NT2/D1 (cell line): ENCODE data around the gene SLFN12L.
"Not testable (repeated sequence)": the region's sequence is repeated elsewhere in the genome, so short reads cannot be mapped to it uniquely, and the experiment has no call there.

Source experiments
- DNase-seq: peaks from one replicate; pipeline ENCODE4 v3.0.0-alpha.2; 2011; ENCODE audit warnings: low read depth, low spot score
- H3K27me3 ChIP-seq: 2 replicates; pipeline ENCODE4 v1.6.0; 2011; ENCODE audit warnings: mild to moderate bottlenecking; ENCODE audit not compliant: insufficient read length, insufficient read depth
- H3K36me3 ChIP-seq: 2 replicates; pipeline ENCODE4 v1.6.1; 2011; ENCODE audit warnings: mild to moderate bottlenecking, low read length, mixed read lengths; ENCODE audit not compliant: insufficient read depth, insufficient read length
- H3K4me1 ChIP-seq: 2 replicates; pipeline ENCODE4 v1.5.1; 2011; ENCODE audit not compliant: insufficient read depth, insufficient read length
- H3K4me3 ChIP-seq: 2 replicates; pipeline ENCODE4 v1.5.1; 2011; ENCODE audit warnings: low read depth; ENCODE audit not compliant: insufficient read length
- H3K9ac ChIP-seq: 2 replicates; pipeline ENCODE4 v1.6.0; 2011; ENCODE audit warnings: low read depth; ENCODE audit not compliant: insufficient read length
- H3K9me3 ChIP-seq: 2 replicates; pipeline ENCODE4 v1.5.1; 2011; ENCODE audit warnings: mild to moderate bottlenecking, low read length; ENCODE audit not compliant: insufficient read depth
- SUZ12 ChIP-seq: IDR thresholded peaks from 2 replicates; pipeline ENCODE4 v1.6.1; 2011; ENCODE audit not compliant: insufficient read length, insufficient read depth; ENCODE audit errors: extremely low read depth
- YY1 ChIP-seq: IDR thresholded peaks from 2 replicates; pipeline ENCODE4 v1.6.1; 2011; ENCODE audit not compliant: insufficient read length, insufficient read depth
- ZNF274 ChIP-seq: IDR thresholded peaks from 2 replicates; pipeline ENCODE4 v1.6.1; 2011; ENCODE audit warnings: mild to moderate bottlenecking, low read depth, low read length

Gene SLFN12L

GRCh38 chr17:35515027-35515426 lies 22.5 kb downstream of the SLFN12L start:
- Histone ChIP-seq H3K9me3 (no peaks in the 10 kb centered on the region), H3K4me1 (no peaks in the 10 kb centered on the region), H3K4me3 (no peak overlapping the region), H3K9ac (no peak overlapping the region), H3K27me3 (no peaks in the 10 kb centered on the region), H3K36me3 (no peaks in the 10 kb centered on the region)
- no peak for DNase-seq
- TF ChIP-seq SUZ12 (no peak), ZNF274 (no peak), YY1 (no peak)

- DNase-seq = no peak
- H3K9me3 ChIP-seq = no peaks in the 10 kb centered on the region
- H3K27me3 ChIP-seq = no peaks in the 10 kb centered on the region
- no peaks in the 10 kb centered on the region for H3K36me3 ChIP-seq
- H3K4me3 ChIP-seq = no peak overlapping the region
- H3K4me1 ChIP-seq = no peaks in the 10 kb centered on the region
- no peak overlapping the region for H3K9ac ChIP-seq
- TF ChIP-seq YY1 (no peak), SUZ12 (no peak), ZNF274 (no peak)
These were observed 22.9 kb downstream of the SLFN12L start for GRCh38 chr17:35514564-35514963.

- H3K4me1 ChIP-seq = no peaks in the 10 kb centered on the region
- H3K9ac ChIP-seq = no peak overlapping the region
- TF ChIP-seq YY1 (no peak), SUZ12 (no peak), ZNF274 (no peak)
- H3K4me3 ChIP-seq = no peak overlapping the region
- no peaks in the 10 kb centered on the region for H3K27me3 ChIP-seq
- H3K36me3 ChIP-seq = no peaks in the 10 kb centered on the region
- no peak for DNase-seq
- no peaks in the 10 kb centered on the region; the same call in 1 of the 2 replicates for H3K9me3 ChIP-seq
These were observed 27.4 kb downstream of the SLFN12L start for GRCh38 chr17:35510052-35510451.

GRCh38 chr17:35507714-35508113 lies 29.8 kb downstream of the SLFN12L start:
- H3K9ac ChIP-seq, H3K36me3 ChIP-seq, H3K27me3 ChIP-seq, DNase-seq, H3K9me3 ChIP-seq, H3K4me1 ChIP-seq, H3K4me3 ChIP-seq: not testable (repeated sequence)

GRCh38 chr17:35499548-35499947 lies 37.9 kb downstream of the SLFN12L start:
- TF ChIP-seq ZNF274 (no peak), YY1 (no peak), SUZ12 (no peak)
- peaks cover 2% of the 10 kb centered on the region for H3K4me1 ChIP-seq
- peaks cover 48% of the 10 kb centered on the region for H3K27me3 ChIP-seq
- H3K9ac ChIP-seq = no peak overlapping the region
- H3K9me3 ChIP-seq = no peaks in the 10 kb centered on the region
- no peak for DNase-seq
- H3K4me3 ChIP-seq = no peak overlapping the region
- H3K36me3 ChIP-seq = no peaks in the 10 kb centered on the region

GRCh38 chr17:35498448-35499178 lies 38.9 kb downstream of the SLFN12L start:
- TF ChIP-seq ZNF274 = no peak
- TF ChIP-seq SUZ12 = no peak
- no peak for TF ChIP-seq YY1
- Histone ChIP-seq H3K27me3 (peaks cover 48% of the 10 kb centered on the region), H3K4me1 (peaks cover 2% of the 10 kb centered on the region), H3K9me3 (no peaks in the 10 kb centered on the region), H3K9ac (no peak overlapping the region), H3K4me3 (no peak overlapping the region), H3K36me3 (no peaks in the 10 kb centered on the region)
- no peak for DNase-seq

GRCh38 chr17:35496451-35497290 lies 40.8 kb downstream of the SLFN12L start:
- DNase-seq = no peak
- no peak overlapping the region for H3K4me3 ChIP-seq
- peaks cover 2% of the 10 kb centered on the region for H3K4me1 ChIP-seq
- H3K9me3 ChIP-seq = no peaks in the 10 kb centered on the region
- no peaks in the 10 kb centered on the region for H3K36me3 ChIP-seq
- H3K27me3 ChIP-seq = peaks cover 48% of the 10 kb centered on the region
- H3K9ac ChIP-seq = no peak overlapping the region
- TF ChIP-seq ZNF274 (no peak), YY1 (no peak), SUZ12 (no peak)

GRCh38 chr17:35493040-35493439 lies 44.4 kb downstream of the SLFN12L start:
- Histone ChIP-seq H3K9me3 (no peaks in the 10 kb centered on the region), H3K27me3 (peaks cover 59% of the 10 kb centered on the region), H3K4me3 (no peak overlapping the region), H3K36me3 (no peaks in the 10 kb centered on the region), H3K9ac (no peak overlapping the region), H3K4me1 (peaks cover 2% of the 10 kb centered on the region)
- TF ChIP-seq ZNF274 = no peak
- TF ChIP-seq SUZ12 = no peak
- no peak for TF ChIP-seq YY1
- DNase-seq = no peak
